Transverse colon (tissue), 4 donors: Measurements from ENCODE around the gene SQSTM1. TPM values are rescaled to one million over a fixed set of nuclear protein-coding genes. Genes with fewer than 3 reads are reported as not detected.

Experiments
- DNase-seq: peaks from one replicate; pipeline ENCODE4 v3.0.0-alpha.2; 2019
- H3K27ac ChIP-seq, 4 donors: fragments of 200-600 bp; sonication (generic); 2 replicates each; pipeline ENCODE4 v1.5.1; 2016 to 2018; ENCODE audit warnings: inconsistent platforms in 4 of 4
- H3K27me3 ChIP-seq: fragments of 200-600 bp; sonication (generic); 2 replicates; pipeline ENCODE4 v1.5.1; 2017; ENCODE audit warnings: inconsistent platforms
- H3K36me3 ChIP-seq, 4 donors: fragments of 200-600 bp; sonication (generic); 2 replicates each; pipeline ENCODE4 v1.5.1; 2017 to 2019; ENCODE audit warnings: inconsistent platforms in 4 of 4
- H3K4me1 ChIP-seq, 4 donors: fragments of 200-600 bp; sonication (generic); 2 replicates each; pipeline ENCODE4 v1.5.1; 2017 to 2020; ENCODE audit warnings: inconsistent platforms in 4 of 4
- H3K4me3 ChIP-seq, 4 donors: fragments of 200-600 bp; sonication (generic); 1 replicate in 1 of 4; 2 replicates in 3 of 4; pipeline versions ENCODE4 v1.5.1 to v1.6.1; 2017 to 2019; ENCODE audit warnings: inconsistent platforms in 4 of 4
- H3K9me3 ChIP-seq, 2 donors: fragments of 200-600 bp; sonication (generic); 2 replicates each; pipeline ENCODE4 v1.5.1; 2017 to 2019; ENCODE audit warnings: inconsistent platforms in 2 of 2
- EP300 ChIP-seq: sonication (generic); formaldehyde crosslinking; IDR thresholded peaks from one replicate; pipeline ENCODE4 v1.6.1; 2017; ENCODE audit warnings: antibody characterized with exemption, low read depth
- POLR2A ChIP-seq: fragments of 450-650 bp; IDR thresholded peaks from one replicate; pipeline ENCODE4 v1.6.1; 2016; ENCODE audit warnings: antibody characterized with exemption, mild to moderate bottlenecking, moderate library complexity
- POLR2AphosphoS5 ChIP-seq, 3 donors: sonication (generic); formaldehyde crosslinking; IDR thresholded peaks; one replicate each; pipeline ENCODE4 v1.6.1; 2016; ENCODE audit warnings: antibody characterized with exemption in 3 of 3
- WGBS, 2 donors: methylation state at CpG; one replicate each; pipeline ENCODE4 v1.1.5; 2018; ENCODE audit warnings: low coverage in 1 of 2; 5-methylcytosine and 5-hydroxymethylcytosine counted together
- in situ Hi-C, 4 donors: fragments of 200-750 bp; cut with MboI; loops; one replicate each; pipeline versions ENCODE4 v1.15.0 to v1.15.1; 2017; ENCODE audit warnings: low sequenced_read_pairs in 3 of 4, low pct_ligation_motif_present in 1 of 4, low pct_unique_long_range_greater_than_20kb in 1 of 4
- intact Hi-C: fragments of 100-400 bp; cut with DNase I; formaldehyde crosslinking; loops from one replicate; pipeline ENCODE4 v1.15.1; 2023; ENCODE audit warnings: low total_unique reads
- total RNA-seq, 4 donors: library from RNA; depleted of rRNA; stranded (reverse); fragments of >200 nt; gene quantifications; one replicate each; pipeline ENCODE4 v1.1.0, GENCODE V29; 2016
- TF ChIP-seq, protein P1 (sequence below), 5 experiments: fragments of 200-600 bp in 3 of 5; fragments of 450-650 bp in 2 of 5; sonication (generic) in 3 of 5; IDR thresholded peaks; 1 replicate in 2 of 5; 2 replicates in 3 of 5; pipeline ENCODE4 v1.5.1; 2016 to 2017; ENCODE audit warnings: antibody characterized with exemption in 5 of 5, inconsistent platforms in 3 of 5, mild to moderate bottlenecking in 2 of 5, moderate library complexity in 1 of 5

The SQSTM1 gene
- total RNA-seq, 4 donors from 2014 or later: 250 to 620 (median 432) TPM

- Histone ChIP-seq H3K36me3 (peaks cover 0 to 37% (median 23%) of the 10 kb centered on the region in 4 donors), H3K27ac (peak overlapping the region; percentile 7 to 96 (median 12)), H3K4me3 (no peak overlapping the region), H3K9me3 (no peaks in the 10 kb centered on the region), H3K27me3 (no peaks in the 10 kb centered on the region), H3K4me1 (peaks cover 35 to 43% (median 38%) of the 10 kb centered on the region in 4 donors)
- intact Hi-C loops: loop anchor here (5.0 kb wide), 1 partner anchor 105 kb away; the partner anchor contains the start of gene TBC1D9B
- in situ Hi-C loops: no loop called here
- WGBS, 2 donors: 84% methylated on average over 18 of the region's 19 CpGs; no CpG with 5 or more reads in 1 of the 2 donors
- no peak for DNase-seq
- no peak for TF ChIP-seq EP300
- no peak for TF ChIP-seq POLR2A
- TF ChIP-seq POLR2AphosphoS5 (IDR thresholded peaks at IDR 0.05): no peak
- TF ChIP-seq, protein P1, sequence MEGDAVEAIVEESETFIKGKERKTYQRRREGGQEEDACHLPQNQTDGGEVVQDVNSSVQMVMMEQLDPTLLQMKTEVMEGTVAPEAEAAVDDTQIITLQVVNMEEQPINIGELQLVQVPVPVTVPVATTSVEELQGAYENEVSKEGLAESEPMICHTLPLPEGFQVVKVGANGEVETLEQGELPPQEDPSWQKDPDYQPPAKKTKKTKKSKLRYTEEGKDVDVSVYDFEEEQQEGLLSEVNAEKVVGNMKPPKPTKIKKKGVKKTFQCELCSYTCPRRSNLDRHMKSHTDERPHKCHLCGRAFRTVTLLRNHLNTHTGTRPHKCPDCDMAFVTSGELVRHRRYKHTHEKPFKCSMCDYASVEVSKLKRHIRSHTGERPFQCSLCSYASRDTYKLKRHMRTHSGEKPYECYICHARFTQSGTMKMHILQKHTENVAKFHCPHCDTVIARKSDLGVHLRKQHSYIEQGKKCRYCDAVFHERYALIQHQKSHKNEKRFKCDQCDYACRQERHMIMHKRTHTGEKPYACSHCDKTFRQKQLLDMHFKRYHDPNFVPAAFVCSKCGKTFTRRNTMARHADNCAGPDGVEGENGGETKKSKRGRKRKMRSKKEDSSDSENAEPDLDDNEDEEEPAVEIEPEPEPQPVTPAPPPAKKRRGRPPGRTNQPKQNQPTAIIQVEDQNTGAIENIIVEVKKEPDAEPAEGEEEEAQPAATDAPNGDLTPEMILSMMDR (IDR thresholded peaks at IDR 0.05): no peak
These were observed 18.4 kb upstream of the SQSTM1 start for GRCh38 chr5:179802207-179802883.

DNA sequence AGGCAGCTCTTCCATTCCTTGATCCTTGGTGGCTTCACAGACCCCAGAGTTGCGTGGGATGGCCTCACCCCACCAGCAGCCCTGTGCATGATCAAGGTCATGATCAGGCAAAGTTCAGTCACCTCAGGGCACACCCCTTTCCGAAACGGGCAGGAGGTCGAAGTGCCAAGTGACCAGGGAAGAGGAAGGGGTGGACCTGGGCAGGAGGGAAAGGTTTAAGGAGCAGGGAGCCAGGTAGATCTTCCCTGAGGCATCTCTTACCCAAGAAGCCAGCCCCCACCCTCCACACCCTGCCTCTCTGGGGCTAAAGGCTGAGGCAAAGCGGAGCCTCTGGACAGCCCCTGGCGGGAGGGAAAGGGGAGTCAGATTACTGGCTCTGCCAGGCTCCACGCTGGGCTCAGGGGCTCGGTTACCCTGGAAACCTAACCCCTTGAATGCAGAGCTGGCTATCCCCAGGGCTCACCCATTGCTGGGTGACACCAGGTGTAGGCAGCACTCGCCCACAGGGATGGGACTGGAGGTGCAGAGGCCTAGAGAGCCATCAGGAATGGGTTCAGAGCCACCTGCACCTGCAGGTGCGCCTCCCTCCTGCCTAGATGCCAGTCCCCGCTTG, 17.6 kb upstream of the SQSTM1 start:
- Histone ChIP-seq H3K4me1 (peaks cover 36 to 49% (median 46%) of the 10 kb centered on the region in 4 donors), H3K4me3 (no peak overlapping the region), H3K9me3 (no peaks in the 10 kb centered on the region), H3K27ac (peak overlapping the region; percentile 50 to 100 (median 97)), H3K36me3 (peaks cover 0 to 32% (median 20%) of the 10 kb centered on the region in 4 donors), H3K27me3 (no peaks in the 10 kb centered on the region)
- no peak for DNase-seq
- TF ChIP-seq, protein P1 (IDR thresholded peaks at IDR 0.05): no peak
- TF ChIP-seq POLR2A (no peak), EP300 (no peak), POLR2AphosphoS5 (IDR thresholded peaks at IDR 0.05) (no peak)
- in situ Hi-C loops: no loop called here
- intact Hi-C loops: loop anchor here (5.0 kb wide), 1 partner anchor 104 kb away; the partner anchor contains the start of gene TBC1D9B
- WGBS, 2 donors: 48 to 53% methylated on average over 4 to 11 of the region's 11 CpGs

DNA sequence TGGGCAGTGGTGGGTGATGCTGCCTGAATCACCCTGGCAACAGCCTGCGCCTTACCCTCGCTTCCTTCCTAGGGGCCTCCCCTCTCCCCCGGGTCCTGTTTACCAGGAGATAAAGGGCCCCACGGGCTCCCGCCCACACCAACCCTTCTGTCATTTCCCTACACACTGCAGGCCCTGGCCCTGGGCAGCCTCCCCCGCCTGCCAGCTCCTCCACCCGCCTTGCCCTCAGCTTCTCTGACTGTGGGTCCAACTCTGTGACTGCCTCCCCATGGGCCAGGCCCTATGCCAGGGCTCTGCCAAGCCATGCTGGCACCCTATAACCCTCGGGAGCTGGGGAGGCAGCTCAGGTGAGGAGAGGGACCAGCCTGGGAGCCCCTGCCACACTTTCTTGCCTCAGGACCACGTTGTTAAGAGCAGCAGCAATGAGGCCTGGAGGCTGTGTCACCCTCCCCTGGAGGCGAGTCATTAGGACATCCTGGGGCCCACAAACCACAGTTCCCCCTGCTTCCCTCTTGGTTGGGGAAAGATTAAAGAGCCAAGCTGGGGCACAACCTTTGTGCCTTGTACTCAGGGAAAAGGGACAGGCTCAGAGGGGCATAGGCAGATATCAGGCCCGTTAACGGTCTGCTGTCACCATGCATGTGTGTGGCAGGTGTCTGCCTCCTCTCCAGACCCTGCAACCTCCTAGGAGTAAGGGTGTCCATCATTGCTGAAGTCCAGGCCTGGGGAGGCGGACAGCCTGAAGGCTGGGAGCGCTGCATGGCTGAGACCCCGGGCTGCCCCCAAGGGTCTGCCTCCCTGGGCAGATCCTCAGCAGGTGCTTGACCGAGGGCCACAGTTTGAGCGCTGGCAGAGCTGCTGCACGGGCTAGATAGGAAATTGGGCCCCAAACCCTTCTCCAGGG, 16.8 kb upstream of the SQSTM1 start:
- TF ChIP-seq, protein P1 (IDR thresholded peaks at IDR 0.05): no peak
- TF ChIP-seq POLR2AphosphoS5 (IDR thresholded peaks at IDR 0.05) (no peak), POLR2A (no peak), EP300 (no peak)
- Histone ChIP-seq H3K4me1 (peaks cover 40 to 55% (median 47%) of the 10 kb centered on the region in 4 donors), H3K4me3 (peak overlapping the region in 1 of 4 donors; percentile 69), H3K9me3 (no peaks in the 10 kb centered on the region), H3K27ac (peak overlapping the region; percentile 96 to 100 (median 99)), H3K27me3 (no peaks in the 10 kb centered on the region), H3K36me3 (peaks cover 0 to 24% (median 16%) of the 10 kb centered on the region in 4 donors)
- WGBS, 2 donors: 48% methylated on average over 17 of the region's 18 CpGs; no CpG with 5 or more reads in 1 of the 2 donors
- intact Hi-C loops (loop anchor here (5.0 kb wide), 1 partner anchor 103 kb away; the partner anchor contains the start of gene TBC1D9B), in situ Hi-C loops (no loop called here)
- no peak for DNase-seq
